GM18858 (cell line): ENCODE results near the gene GPR15LG.
"Not testable (repeated sequence)": the region's sequence is repeated elsewhere in the genome, so short reads cannot be mapped to it uniquely, and the experiment has no call there.

Experiments
- ATAC-seq: cut with Tn5 transposase; IDR thresholded peaks from one replicate; pipeline ENCODE4 v1.9.1; 2021; ENCODE audit not compliant: unreplicated experiment

GPR15LG gene

DNA sequence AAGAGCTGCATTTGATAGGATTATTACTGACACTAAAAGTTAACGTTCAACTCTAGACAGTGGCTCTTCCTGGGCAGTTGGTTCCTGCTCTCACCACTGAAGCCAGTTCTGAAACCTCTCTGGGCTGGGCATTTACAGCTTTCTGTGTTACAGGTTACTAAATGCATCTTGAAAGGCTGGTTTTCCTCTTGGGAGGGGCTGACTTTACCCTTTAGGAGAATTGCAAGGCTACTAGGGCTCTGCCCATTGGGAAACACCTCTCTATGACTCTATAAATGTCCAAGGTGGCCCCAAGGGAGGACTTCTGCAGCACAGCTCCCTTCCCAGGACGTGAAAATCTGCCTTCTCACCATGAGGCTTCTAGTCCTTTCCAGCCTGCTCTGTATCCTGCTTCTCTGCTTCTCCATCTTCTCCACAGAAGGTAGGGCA lies at the start of gene GPR15LG:
GPR15LG (plus strand) TSS at position 301 of the 429 bp plus-strand sequence; CDS start at position 352, 51 bp downstream.
- ATAC-seq, result no peak

GRCh38 chr10:84125910-84126784 lies 47.5 kb upstream of the GPR15LG start:
- ATAC-seq, result not testable (repeated sequence)

DNA sequence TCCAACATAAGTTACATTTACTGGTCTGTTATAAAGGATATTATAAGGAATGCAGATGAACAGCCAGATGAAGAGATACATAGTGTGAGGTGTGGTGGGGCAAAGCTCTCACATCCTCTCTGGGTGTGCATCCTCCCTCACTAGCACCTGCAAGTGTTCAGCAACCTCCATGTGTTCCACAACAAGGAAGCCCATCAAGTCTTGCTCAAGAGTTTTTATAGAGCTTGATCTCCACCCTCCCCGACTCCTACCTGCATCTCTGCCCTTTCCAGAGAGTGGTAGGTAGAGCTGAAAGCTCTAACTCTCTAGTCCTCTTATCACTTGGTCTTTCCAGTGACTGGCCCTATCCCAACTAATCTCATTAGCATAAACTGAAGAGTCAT lies 46.8 kb upstream of the GPR15LG start:
- no peak for ATAC-seq

GRCh38 chr10:84135836-84136235 lies 37.8 kb upstream of the GPR15LG start:
- no peak for ATAC-seq

GRCh38 chr10:84137811-84138210 lies 35.8 kb upstream of the GPR15LG start:
- ATAC-seq, result no peak

GRCh38 chr10:84138478-84139125 lies 35.0 kb upstream of the GPR15LG start:
- peak; percentile 3 for ATAC-seq

DNA sequence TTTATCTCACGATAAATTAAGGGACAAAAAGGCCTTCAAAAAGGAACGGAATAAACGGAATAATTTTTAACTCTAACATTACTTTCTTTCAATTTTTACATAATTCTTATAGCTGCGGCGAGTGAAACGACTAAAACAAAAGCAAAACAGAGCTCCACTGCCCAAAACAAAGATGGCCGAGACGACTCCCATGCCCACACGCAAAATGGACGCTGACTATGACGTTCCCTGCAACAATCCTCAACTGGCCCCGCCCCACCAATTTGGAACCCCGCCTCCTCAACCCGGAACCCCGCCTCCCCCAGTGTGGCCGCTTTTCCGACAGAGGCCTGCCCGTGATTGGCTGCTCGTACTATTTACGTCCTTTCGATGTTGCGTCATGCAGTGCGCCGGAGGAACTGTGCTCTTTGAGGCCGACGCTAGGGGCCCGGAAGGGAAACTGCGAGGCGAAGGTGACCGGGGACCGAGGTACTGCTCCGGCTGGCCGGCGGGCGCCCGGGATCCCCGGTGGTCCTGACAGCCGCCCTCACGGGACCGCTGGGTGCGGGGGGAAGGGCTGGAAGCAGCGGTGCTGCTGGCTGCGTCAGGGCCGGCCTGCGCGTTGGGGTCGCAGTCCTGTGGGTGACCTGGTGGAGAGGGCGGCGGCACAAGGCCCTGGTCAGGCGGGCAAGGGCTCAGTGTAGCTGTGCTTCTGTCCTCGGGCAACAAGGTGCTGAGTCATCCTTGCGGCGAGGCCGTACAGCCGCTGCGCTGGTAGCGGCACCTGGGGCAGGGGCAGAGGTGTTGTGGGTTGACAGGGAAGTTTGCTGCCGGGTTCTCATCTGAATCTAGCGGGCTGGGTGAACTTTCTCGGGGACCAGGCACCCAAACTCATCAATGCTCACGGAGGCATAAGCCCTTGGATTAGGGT lies 34.2 kb upstream of the GPR15LG start, which contains the start of gene GHITM:
GHITM (plus strand) TSS at position 384 of the 910 bp plus-strand sequence. CDS start 1,992 bp downstream, outside the sequence.
- ATAC-seq, result peak; percentile 92

DNA sequence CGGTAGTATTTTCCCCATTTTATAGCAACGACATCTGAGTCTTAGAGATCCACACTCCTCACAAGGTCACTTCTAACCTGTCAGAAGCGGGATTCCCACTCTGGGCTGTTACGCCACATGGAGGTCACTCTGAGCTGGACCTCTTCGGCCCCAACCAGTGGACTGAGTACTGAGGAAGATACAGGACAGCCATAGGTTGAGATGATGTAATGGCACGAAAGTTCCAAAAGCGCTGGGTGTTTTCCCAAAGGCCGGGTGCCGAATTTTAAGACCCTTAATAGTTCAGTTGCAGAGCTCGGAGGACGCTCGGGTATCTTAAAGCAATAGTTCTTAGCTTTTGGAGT lies 33.6 kb upstream of the GPR15LG start:
- no peak for ATAC-seq

- ATAC-seq, result no peak
Observed at GRCh38 chr10:84147347-84147746, 26.3 kb upstream of the GPR15LG start.

GRCh38 chr10:84148006-84148597 lies 25.5 kb upstream of the GPR15LG start:
- ATAC-seq, result peak; percentile 43

DNA sequence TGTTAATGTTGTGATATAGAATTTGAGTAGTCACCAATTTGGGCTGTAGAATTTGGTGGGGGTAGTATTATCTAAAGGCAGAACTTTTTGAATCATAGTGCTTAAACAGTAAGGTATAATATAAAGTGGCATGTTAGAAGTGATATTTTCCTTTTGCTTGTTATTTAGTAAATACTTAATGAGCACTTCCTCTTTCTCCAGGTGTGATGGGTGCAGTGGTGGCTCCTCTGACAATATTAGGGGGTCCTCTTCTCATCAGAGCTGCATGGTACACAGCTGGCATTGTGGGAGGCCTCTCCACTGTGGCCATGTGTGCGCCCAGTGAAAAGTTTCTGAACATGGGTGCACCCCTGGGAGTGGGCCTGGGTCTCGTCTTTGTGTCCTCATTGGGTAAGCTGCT lies 23.7 kb upstream of the GPR15LG start:
- ATAC-seq, result no peak

DNA sequence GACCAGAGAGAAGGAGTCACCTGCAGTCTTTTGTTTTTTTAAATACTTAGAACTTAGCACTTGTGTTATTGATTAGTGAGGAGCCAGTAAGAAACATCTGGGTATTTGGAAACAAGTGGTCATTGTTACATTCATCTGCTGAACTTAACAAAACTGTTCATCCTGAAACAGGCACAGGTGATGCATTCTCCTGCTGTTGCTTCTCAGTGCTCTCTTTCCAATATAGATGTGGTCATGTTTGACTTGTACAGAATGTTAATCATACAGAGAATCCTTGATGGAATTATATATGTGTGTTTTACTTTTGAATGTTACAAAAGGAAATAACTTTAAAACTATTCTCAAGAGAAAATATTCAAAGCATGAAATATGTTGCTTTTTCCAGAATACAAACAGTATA lies 20.8 kb upstream of the GPR15LG start:
- ATAC-seq, result no peak

- ATAC-seq, result no peak
Observed at GRCh38 chr10:84155521-84155920, 18.1 kb upstream of the GPR15LG start.

DNA sequence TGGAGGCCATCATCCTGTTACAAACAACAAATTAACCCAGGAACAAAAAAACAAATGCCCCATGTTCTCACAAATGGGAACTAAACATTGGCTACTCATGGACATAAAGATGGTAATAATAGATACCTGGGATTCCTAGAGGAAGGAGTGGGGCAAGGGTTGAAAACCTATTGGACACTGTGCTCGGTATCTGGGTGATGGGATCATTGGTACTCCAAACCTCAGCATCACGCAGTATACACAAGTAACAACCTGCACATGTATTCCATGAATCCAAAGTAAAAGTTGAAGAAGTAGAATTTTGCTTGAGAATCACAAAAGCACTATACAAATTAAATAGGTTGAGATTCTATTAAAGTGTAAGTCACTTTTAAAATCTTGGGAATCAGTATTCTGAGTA lies 17.6 kb upstream of the GPR15LG start:
- ATAC-seq, result no peak

DNA sequence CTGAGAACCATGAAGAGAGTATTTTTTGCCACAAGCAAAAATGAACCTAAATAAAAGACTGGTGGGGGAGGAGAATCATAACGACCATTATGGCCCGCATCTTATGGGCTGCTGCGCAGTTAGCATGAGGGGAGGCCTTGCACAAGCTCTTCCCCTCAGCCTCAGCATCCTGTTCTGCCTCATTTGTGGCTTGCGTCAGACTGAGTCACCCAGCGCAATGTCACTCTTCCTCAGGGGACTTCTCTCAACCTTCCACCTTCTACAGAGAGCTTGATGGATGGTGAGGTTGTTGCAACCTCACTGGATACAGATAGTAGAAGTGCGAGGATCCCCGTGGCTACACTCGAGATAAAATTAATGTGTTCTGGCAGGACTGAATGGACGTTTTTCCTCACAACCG lies 16.8 kb upstream of the GPR15LG start:
- no peak for ATAC-seq

GRCh38 chr10:84158061-84158460 lies 15.5 kb upstream of the GPR15LG start:
- ATAC-seq, result no peak

GRCh38 chr10:84158550-84158949 lies 15.1 kb upstream of the GPR15LG start:
- no peak for ATAC-seq

- ATAC-seq, result no peak
Observed at GRCh38 chr10:84159076-84159685, 14.4 kb upstream of the GPR15LG start.

- ATAC-seq, result no peak
Observed at GRCh38 chr10:84160663-84161362, 12.8 kb upstream of the GPR15LG start.

- no peak for ATAC-seq
Observed at GRCh38 chr10:84163996-84164395, 9.6 kb upstream of the GPR15LG start.
